MM.1S (cell line): ENCODE results near the gene GPC3.

Experiments
- DNase-seq: peaks from one replicate; pipeline ENCODE4 v3.0.0-alpha.2; 2015
- H2AFZ ChIP-seq: fragments of 300-600 bp; sonication (generic); 2 replicates; pipeline ENCODE4 v1.6.0; 2016; ENCODE audit warnings: antibody characterized with exemption, low read length
- H3F3A ChIP-seq: fragments of 300-600 bp; sonication (generic); 2 replicates; pipeline ENCODE4 v1.6.1; 2016; ENCODE audit warnings: mild to moderate bottlenecking, antibody characterized with exemption, low read length, moderate library complexity, mixed read lengths; ENCODE audit not compliant: insufficient read depth
- H3K27ac ChIP-seq: fragments of 300-600 bp; sonication (generic); 2 replicates; pipeline ENCODE4 v1.5.1; 2016; ENCODE audit warnings: mild to moderate bottlenecking, low read length
- H3K27me3 ChIP-seq: fragments of 300-600 bp; sonication (generic); replicated peaks from 2 replicates; pipeline ENCODE4 v1.6.0; 2016; ENCODE audit warnings: low read length; ENCODE audit not compliant: insufficient read depth
- H3K36me3 ChIP-seq: fragments of 300-600 bp; sonication (generic); replicated peaks from 2 replicates; pipeline ENCODE4 v1.6.1; 2016; ENCODE audit warnings: mild to moderate bottlenecking, low read length, mixed read lengths; ENCODE audit not compliant: insufficient read depth
- H3K4me1 ChIP-seq: fragments of 300-600 bp; sonication (generic); 2 replicates; pipeline ENCODE4 v1.6.1; 2016; ENCODE audit warnings: low read length, mixed read lengths
- H3K4me2 ChIP-seq: fragments of 300-600 bp; sonication (generic); 2 replicates; pipeline ENCODE4 v1.6.0; 2016; ENCODE audit warnings: low read depth, low read length
- H3K4me3 ChIP-seq: fragments of 300-600 bp; sonication (generic); 2 replicates; pipeline ENCODE4 v1.5.1; 2016; ENCODE audit warnings: low read length, mixed read lengths
- H3K79me2 ChIP-seq: fragments of 300-600 bp; sonication (generic); 2 replicates; pipeline ENCODE4 v1.6.1; 2016; ENCODE audit warnings: mixed run types, low read length, mixed read lengths
- H3K9ac ChIP-seq: fragments of 300-600 bp; sonication (generic); 2 replicates; pipeline ENCODE4 v1.6.1; 2016; ENCODE audit warnings: low read length, mixed read lengths
- H3K9me2 ChIP-seq: fragments of 300-600 bp; sonication (generic); replicated peaks from 2 replicates; pipeline ENCODE4 v1.6.1; 2016; ENCODE audit warnings: mild to moderate bottlenecking, low read length, mixed read lengths; ENCODE audit not compliant: insufficient read depth
- H3K9me3 ChIP-seq: fragments of 300-600 bp; sonication (generic); replicated peaks from 2 replicates; pipeline ENCODE4 v1.6.1; 2016; ENCODE audit warnings: mild to moderate bottlenecking, low read length, mixed read lengths; ENCODE audit not compliant: insufficient read depth
- H4K20me1 ChIP-seq: fragments of 300-600 bp; sonication (generic); 2 replicates; pipeline ENCODE4 v1.6.1; 2016; ENCODE audit warnings: mild to moderate bottlenecking, low read length, moderate library complexity, mixed read lengths; ENCODE audit not compliant: insufficient read depth
- EZH2 ChIP-seq: fragments of 300-600 bp; sonication (generic); optimal IDR thresholded peaks from 2 replicates; pipeline ENCODE3; 2017; ENCODE audit warnings: low read depth, mild to moderate bottlenecking, antibody characterized with exemption, low read length, mixed read lengths
- EZH2phosphoT487 ChIP-seq: fragments of 300-600 bp; sonication (generic); IDR thresholded peaks from 2 replicates; pipeline ENCODE4 v1.6.1; 2018; ENCODE audit warnings: antibody characterized with exemption, low read length
- TF ChIP-seq, protein P1 (sequence below): fragments of 300-600 bp; sonication (generic); IDR thresholded peaks from 2 replicates; pipeline ENCODE4 v1.5.1; 2016; ENCODE audit warnings: antibody characterized with exemption, low read length, mixed read lengths

The GPC3 gene

GRCh38 chrX:133922390-133922771, 63.0 kb downstream of the GPC3 start:
- Histone ChIP-seq H3K4me2 (no peak overlapping the region), H3K27me3 (no peaks in the 10 kb centered on the region), H2AFZ (no peak overlapping the region), H3F3A (no peaks in the 10 kb centered on the region), H4K20me1 (no peaks in the 10 kb centered on the region), H3K4me1 (peaks cover 11% of the 10 kb centered on the region), H3K9me2 (no peaks in the 10 kb centered on the region), H3K27ac (no peak overlapping the region), H3K79me2 (no peaks in the 10 kb centered on the region), H3K9me3 (no peaks in the 10 kb centered on the region), H3K4me3 (no peak overlapping the region), H3K9ac (no peak overlapping the region), H3K36me3 (no peaks in the 10 kb centered on the region)
- no peak for TF ChIP-seq EZH2phosphoT487
- TF ChIP-seq, protein P1, sequence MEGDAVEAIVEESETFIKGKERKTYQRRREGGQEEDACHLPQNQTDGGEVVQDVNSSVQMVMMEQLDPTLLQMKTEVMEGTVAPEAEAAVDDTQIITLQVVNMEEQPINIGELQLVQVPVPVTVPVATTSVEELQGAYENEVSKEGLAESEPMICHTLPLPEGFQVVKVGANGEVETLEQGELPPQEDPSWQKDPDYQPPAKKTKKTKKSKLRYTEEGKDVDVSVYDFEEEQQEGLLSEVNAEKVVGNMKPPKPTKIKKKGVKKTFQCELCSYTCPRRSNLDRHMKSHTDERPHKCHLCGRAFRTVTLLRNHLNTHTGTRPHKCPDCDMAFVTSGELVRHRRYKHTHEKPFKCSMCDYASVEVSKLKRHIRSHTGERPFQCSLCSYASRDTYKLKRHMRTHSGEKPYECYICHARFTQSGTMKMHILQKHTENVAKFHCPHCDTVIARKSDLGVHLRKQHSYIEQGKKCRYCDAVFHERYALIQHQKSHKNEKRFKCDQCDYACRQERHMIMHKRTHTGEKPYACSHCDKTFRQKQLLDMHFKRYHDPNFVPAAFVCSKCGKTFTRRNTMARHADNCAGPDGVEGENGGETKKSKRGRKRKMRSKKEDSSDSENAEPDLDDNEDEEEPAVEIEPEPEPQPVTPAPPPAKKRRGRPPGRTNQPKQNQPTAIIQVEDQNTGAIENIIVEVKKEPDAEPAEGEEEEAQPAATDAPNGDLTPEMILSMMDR: no peak
- TF ChIP-seq EZH2: no peak
- DNase-seq: peak; percentile 21

DNA sequence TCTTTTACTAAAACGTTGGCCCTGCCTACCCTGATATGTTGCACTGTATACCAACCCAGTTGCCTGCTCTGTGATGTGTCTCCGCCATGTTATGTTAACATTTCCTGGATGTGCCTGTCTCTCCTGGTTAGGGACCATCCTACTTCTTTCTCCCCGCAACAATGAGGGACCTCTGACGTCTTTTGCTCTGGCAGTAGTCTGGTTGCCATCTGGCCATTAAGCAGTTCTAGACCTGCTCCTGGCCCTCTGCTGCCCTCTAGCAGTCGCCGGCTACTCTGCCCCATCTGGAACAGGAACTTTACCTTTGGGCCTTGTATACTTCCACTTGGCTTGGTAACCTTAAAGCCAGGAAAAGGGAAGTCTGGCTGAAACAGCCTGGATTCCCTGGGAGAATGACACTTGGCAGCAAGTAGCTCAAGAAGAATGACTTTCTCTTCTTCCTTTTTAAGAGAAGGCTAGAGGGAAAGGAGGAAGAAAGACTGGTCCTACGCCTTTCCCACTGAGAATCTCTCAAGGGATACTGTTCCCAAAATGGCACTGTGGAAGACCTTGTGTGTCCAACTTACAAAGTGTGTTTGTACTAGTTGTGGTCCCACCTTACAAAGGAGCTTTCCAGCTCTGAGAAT, 63.5 kb downstream of the GPC3 start:
- Histone ChIP-seq H3K9me2 (no peaks in the 10 kb centered on the region), H3K27ac (no peak overlapping the region), H3K27me3 (no peaks in the 10 kb centered on the region), H3K4me2 (no peak overlapping the region), H3F3A (no peaks in the 10 kb centered on the region), H3K9ac (no peak overlapping the region), H3K4me1 (peaks cover 11% of the 10 kb centered on the region), H3K79me2 (no peaks in the 10 kb centered on the region), H2AFZ (no peak overlapping the region), H3K4me3 (no peak overlapping the region), H4K20me1 (no peaks in the 10 kb centered on the region), H3K36me3 (no peaks in the 10 kb centered on the region), H3K9me3 (no peaks in the 10 kb centered on the region)
- TF ChIP-seq EZH2 (no peak), EZH2phosphoT487 (no peak)
- TF ChIP-seq, protein P1: peak; percentile 65
- DNase-seq: peak; percentile 37

DNA sequence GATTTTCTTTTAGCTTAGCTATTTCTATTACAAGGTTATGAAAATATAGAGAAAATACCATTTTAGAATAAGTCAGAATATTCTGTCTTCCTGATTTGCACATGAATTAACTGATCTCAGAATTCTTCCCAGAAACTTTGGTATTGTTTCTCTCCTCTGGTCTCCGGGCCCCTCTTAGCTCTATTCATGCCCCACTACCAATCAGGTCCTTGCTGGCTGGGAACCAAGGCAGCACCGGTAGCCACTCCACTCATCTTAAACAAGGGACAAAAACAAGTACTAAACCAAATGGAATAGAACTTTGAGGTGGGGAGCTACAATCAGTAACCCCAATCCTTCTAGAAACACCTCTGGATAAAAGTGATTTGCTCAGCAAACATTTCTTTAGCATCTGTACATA, 64.3 kb downstream of the GPC3 start:
- no peak for DNase-seq
- Histone ChIP-seq H3K9me2 (no peaks in the 10 kb centered on the region), H3K9me3 (no peaks in the 10 kb centered on the region), H3K9ac (no peak overlapping the region), H3K79me2 (no peaks in the 10 kb centered on the region), H3K27me3 (no peaks in the 10 kb centered on the region), H3K36me3 (no peaks in the 10 kb centered on the region), H3F3A (no peaks in the 10 kb centered on the region), H3K4me1 (peaks cover 11% of the 10 kb centered on the region), H3K4me2 (no peak overlapping the region), H4K20me1 (no peaks in the 10 kb centered on the region), H3K4me3 (no peak overlapping the region), H2AFZ (no peak overlapping the region), H3K27ac (no peak overlapping the region)
- no peak for TF ChIP-seq EZH2
- TF ChIP-seq, protein P1: no peak
- TF ChIP-seq EZH2phosphoT487: no peak
